LHCN-M2 (cell line): ENCODE data around the gene CDKN2D. TPM values are rescaled to one million over a fixed set of nuclear protein-coding genes. Genes with fewer than 3 reads are reported as not detected.
"Not testable (repeated sequence)": the region's sequence is repeated elsewhere in the genome, so short reads cannot be mapped to it uniquely, and the experiment has no call there.

Source experiments
- DNase-seq: peaks from one replicate; pipeline ENCODE4 v3.0.0-alpha.2; 2012; ENCODE audit warnings: low read depth
- total RNA-seq: library from RNA; depleted of rRNA; stranded (reverse); fragments of >200 nt; gene quantifications from 2 replicates; pipeline ENCODE4 v1.2.3, GENCODE V29; 2014

The CDKN2D gene
- total RNA-seq, 1 experiment from 2014 or later: 19.1 TPM

- no peak for DNase-seq
Observed at GRCh38 chr19:10551698-10552301, 17.0 kb downstream of the CDKN2D start.

- not testable (repeated sequence) for DNase-seq
Observed at GRCh38 chr19:10551006-10551405, 17.8 kb downstream of the CDKN2D start.

GRCh38 chr19:10550336-10550735, 18.4 kb downstream of the CDKN2D start:
- no peak for DNase-seq

GRCh38 chr19:10549733-10550132, 19.0 kb downstream of the CDKN2D start:
- no peak for DNase-seq

GRCh38 chr19:10548746-10549276, 20.0 kb downstream of the CDKN2D start:
- no peak for DNase-seq

- no peak for DNase-seq
Observed at GRCh38 chr19:10546817-10547216, 22.0 kb downstream of the CDKN2D start.

GRCh38 chr19:10544753-10545251, 24.0 kb downstream of the CDKN2D start:
- DNase-seq: no peak

GRCh38 chr19:10544242-10544752, 24.5 kb downstream of the CDKN2D start:
- DNase-seq: no peak

GRCh38 chr19:10543420-10544241, 25.1 kb downstream of the CDKN2D start, which contains the start of gene ATG4D:
TSS of gene ATG4D (plus strand) at chr19:10543904. CDS start at chr19:10544091, 187 bp downstream.
- peak; percentile 50 for DNase-seq

GRCh38 chr19:10543059-10543419, 25.7 kb downstream of the CDKN2D start:
- no peak for DNase-seq

- not testable (repeated sequence) for DNase-seq
Observed at GRCh38 chr19:10539016-10539415, 29.8 kb downstream of the CDKN2D start.

- DNase-seq: no peak
Observed at GRCh38 chr19:10538204-10538983, 30.4 kb downstream of the CDKN2D start.

- no peak for DNase-seq
Observed at GRCh38 chr19:10537668-10538067, 31.1 kb downstream of the CDKN2D start.

GRCh38 chr19:10535613-10536012, 33.2 kb downstream of the CDKN2D start:
- DNase-seq: no peak

- DNase-seq: peak; percentile 55
Observed at GRCh38 chr19:10533646-10534386, 35.0 kb downstream of the CDKN2D start.

- no peak for DNase-seq
Observed at GRCh38 chr19:10532457-10532856, 36.3 kb downstream of the CDKN2D start.

- not testable (repeated sequence) for DNase-seq
Observed at GRCh38 chr19:10526887-10527286, 41.9 kb downstream of the CDKN2D start.

- DNase-seq: no peak
Observed at GRCh38 chr19:10525636-10526035, 43.1 kb downstream of the CDKN2D start.

- no peak for DNase-seq
Observed at GRCh38 chr19:10523135-10523636, 45.6 kb downstream of the CDKN2D start.

- DNase-seq: no peak
Observed at GRCh38 chr19:10521461-10522171, 47.2 kb downstream of the CDKN2D start.
